ENCODE measurements around the gene PLA2G2C. TPM values are rescaled to one million over a fixed set of nuclear protein-coding genes. Genes with fewer than 3 reads are reported as not detected.
A peak's percentile ranks its signal among the peaks of the same experiment; 100 is the strongest.

The PLA2G2C gene
- total RNA-seq, 5 donors from 2014 or later (not counting 1 experiment from before 2014, with no cell fraction given): 0.85 TPM; not detected in 4

DNA sequence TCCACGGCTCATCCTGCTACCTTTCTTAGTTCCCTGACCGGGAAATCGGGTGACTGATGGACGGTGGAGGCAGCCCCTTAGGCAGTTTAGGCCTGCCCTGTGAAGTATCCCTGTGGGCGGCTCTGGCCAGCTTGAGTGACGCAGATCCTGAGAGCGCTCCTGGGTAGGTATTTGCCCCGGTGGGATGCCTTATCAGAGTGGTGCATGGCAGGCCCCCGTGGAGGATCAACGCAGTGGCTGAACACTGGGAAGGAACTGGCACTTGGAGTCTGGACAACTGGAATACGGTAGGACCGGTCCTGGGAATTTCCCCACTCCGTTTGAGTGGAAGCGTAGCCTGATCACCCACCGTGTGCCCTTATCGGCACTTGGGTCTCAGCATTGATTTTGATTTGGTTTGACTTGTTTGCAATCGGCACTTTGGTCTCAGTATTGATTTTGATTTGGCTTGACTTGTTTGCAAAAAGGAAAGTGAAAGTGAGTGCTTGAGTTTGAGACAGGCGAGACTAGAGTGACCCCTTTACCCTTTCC lies 32.0 kb downstream of the PLA2G2C start:
- no peak overlapping the region for H3K4me3 ChIP-seq (ENCODE audit: control insufficient read depth in 1 of 2, extremely low read depth in 1 of 2, low read length in 1 of 2)

GRCh38 chr1:20153000-20153418 lies 33.3 kb downstream of the PLA2G2C start:
- H3K9me3 ChIP-seq: no peaks in the 10 kb centered on the region
- POLR2A ChIA-PET: no interaction called here
- peaks cover 0 to 27% of the 10 kb centered on the region in 2 experiments for H3K27me3 ChIP-seq (replicated peaks in 1 of 2; ENCODE audit: control insufficient read depth in 2 of 2, extremely low read depth in 1 of 2, insufficient read depth in 2 of 2, low read length in 1 of 2)
- H3K4me3 ChIP-seq (ENCODE audit: control insufficient read depth in 1 of 2, extremely low read depth in 1 of 2, low read length in 1 of 2): no peak overlapping the region
- DNase-seq (no peak), ATAC-seq (replicated peaks in 1 of 4) (no peak)
- Mint-ChIP-seq H3K27ac (no peak overlapping the region), H3K36me3 (no peaks in the 10 kb centered on the region), H3K4me1 (peaks cover 14 to 21% (median 17%) of the 10 kb centered on the region in 3 donors), H3K9me3 (no peaks in the 10 kb centered on the region), H3K4me3 (peak overlapping the region in 1 of 3 donors; percentile 82), H3K27me3 (no peaks in the 10 kb centered on the region)
- H3K36me3 ChIP-seq (ENCODE audit: control insufficient read depth in 2 of 2, extremely low read depth in 1 of 2, insufficient read depth in 1 of 2, low read length in 1 of 2): no peaks in the 10 kb centered on the region
- H3K27ac ChIP-seq (ENCODE audit: low read length): no peak overlapping the region
- H3K4me1 ChIP-seq (ENCODE audit: control insufficient read depth in 1 of 2, extremely low read depth in 1 of 2, insufficient read depth in 2 of 2, low read length in 2 of 2): peaks cover 0 to 17% of the 10 kb centered on the region in 2 experiments
- WGBS (ENCODE audit: insufficient coverage): 77% methylated on average over 5 of the region's 6 CpGs
- CTCF ChIA-PET: interaction anchor here (0.6 to 2.0 kb wide), 10 partner anchors 9 to 322 kb away, joined by 3 to 12 read pairs (median 3); no protein-coding TSS in a partner anchor

More for the DNA sequence above, 32.0 kb downstream of the PLA2G2C start:
- no peaks in the 10 kb centered on the region for H3K36me3 Mint-ChIP-seq
- H3K9me3 Mint-ChIP-seq: peaks cover 0 to 6% (median 4%) of the 10 kb centered on the region in 3 donors
- ChIA-PET POLR2A (no interaction called here), CTCF (interaction anchor here in 1 of 2 donors (0.8 to 0.9 kb wide), 2 partner anchors 17 to 237 kb away, joined by 3 to 4 read pairs; no protein-coding TSS in a partner anchor)
- H3K4me3 Mint-ChIP-seq: peak overlapping the region; percentile 43 to 66 (median 48)
- DNase-seq (no peak), ATAC-seq (replicated peaks in 1 of 4) (no peak)
- H3K36me3 ChIP-seq (ENCODE audit: control insufficient read depth in 2 of 2, extremely low read depth in 1 of 2, insufficient read depth in 1 of 2, low read length in 1 of 2): no peaks in the 10 kb centered on the region
- H3K9me3 ChIP-seq: no peaks in the 10 kb centered on the region
- H3K4me1 ChIP-seq (ENCODE audit: control insufficient read depth in 1 of 2, extremely low read depth in 1 of 2, insufficient read depth in 2 of 2, low read length in 2 of 2): peaks cover 0 to 17% of the 10 kb centered on the region in 2 experiments
- peak overlapping the region; percentile 24 to 75 for H3K27ac Mint-ChIP-seq
- 91% methylated on average over 16 of the region's 18 CpGs for WGBS (ENCODE audit: insufficient coverage)
- peaks cover 0 to 21% of the 10 kb centered on the region in 2 experiments for H3K27me3 ChIP-seq (replicated peaks in 1 of 2; ENCODE audit: control insufficient read depth in 2 of 2, extremely low read depth in 1 of 2, insufficient read depth in 2 of 2, low read length in 1 of 2)
- H3K27me3 Mint-ChIP-seq: no peaks in the 10 kb centered on the region
- no peak overlapping the region for H3K27ac ChIP-seq (ENCODE audit: low read length)
- peaks cover 14 to 21% (median 17%) of the 10 kb centered on the region in 3 donors for H3K4me1 Mint-ChIP-seq

DNA sequence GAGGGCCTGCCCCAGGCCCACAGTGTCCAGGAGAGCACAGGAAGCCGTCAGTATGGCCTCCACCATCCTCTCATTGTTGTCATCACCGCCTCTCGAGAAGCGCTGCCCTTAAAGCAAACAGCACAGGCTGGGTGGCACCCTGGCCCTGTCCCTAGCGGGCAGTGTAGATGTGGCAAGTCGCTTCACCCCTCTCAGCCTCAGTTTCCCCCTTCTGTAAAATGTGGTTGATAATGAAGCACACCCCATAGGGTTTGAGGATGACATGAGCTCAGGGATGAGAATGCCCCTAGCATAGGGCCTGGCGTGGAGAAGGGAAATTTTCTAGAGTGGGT lies 33.8 kb downstream of the PLA2G2C start:
- no peaks in the 10 kb centered on the region for H3K36me3 Mint-ChIP-seq
- peak overlapping the region; percentile 69 to 82 (median 78) for H3K4me3 Mint-ChIP-seq
- H3K4me3 ChIP-seq (ENCODE audit: control insufficient read depth in 1 of 2, extremely low read depth in 1 of 2, low read length in 1 of 2): no peak overlapping the region
- peaks cover 14 to 21% (median 17%) of the 10 kb centered on the region in 3 donors for H3K4me1 Mint-ChIP-seq
- H3K4me1 ChIP-seq (ENCODE audit: control insufficient read depth in 1 of 2, extremely low read depth in 1 of 2, insufficient read depth in 2 of 2, low read length in 2 of 2): peaks cover 0 to 17% of the 10 kb centered on the region in 2 experiments
- no peaks in the 10 kb centered on the region for H3K36me3 ChIP-seq (ENCODE audit: control insufficient read depth in 2 of 2, extremely low read depth in 1 of 2, insufficient read depth in 1 of 2, low read length in 1 of 2)
- H3K9me3 Mint-ChIP-seq: no peaks in the 10 kb centered on the region
- ChIA-PET POLR2A (no interaction called here), CTCF (interaction anchor here (0.6 to 2.0 kb wide), 11 partner anchors 10 to 321 kb away, joined by 3 to 12 read pairs (median 4); no protein-coding TSS in a partner anchor)
- no peaks in the 10 kb centered on the region for H3K27me3 Mint-ChIP-seq
- 53% methylated on average over 5 of the region's 7 CpGs for WGBS (ENCODE audit: insufficient coverage)
- DNase-seq: no peak
- no peak overlapping the region for H3K27ac ChIP-seq (ENCODE audit: low read length)
- ATAC-seq (replicated peaks in 1 of 4): peak in 2 of 4 experiments; percentile 5 to 28
- peaks cover 0 to 29% of the 10 kb centered on the region in 2 experiments for H3K27me3 ChIP-seq (replicated peaks in 1 of 2; ENCODE audit: control insufficient read depth in 2 of 2, extremely low read depth in 1 of 2, insufficient read depth in 2 of 2, low read length in 1 of 2)
- H3K9me3 ChIP-seq: no peaks in the 10 kb centered on the region
- no peak overlapping the region for H3K27ac Mint-ChIP-seq

- Mint-ChIP-seq H3K4me3 (peak overlapping the region; percentile 69 to 82 (median 78)), H3K27me3 (no peaks in the 10 kb centered on the region), H3K4me1 (peaks cover 14 to 21% (median 17%) of the 10 kb centered on the region in 3 donors), H3K36me3 (no peaks in the 10 kb centered on the region), H3K9me3 (no peaks in the 10 kb centered on the region), H3K27ac (peak overlapping the region in 1 of 2 donors; percentile 31)
- ChIA-PET CTCF (interaction anchor here (0.6 to 2.0 kb wide), 13 partner anchors 10 to 240 kb away, joined by 3 to 12 read pairs (median 4); no protein-coding TSS in a partner anchor), POLR2A (no interaction called here)
- H3K36me3 ChIP-seq (ENCODE audit: control insufficient read depth in 2 of 2, extremely low read depth in 1 of 2, insufficient read depth in 1 of 2, low read length in 1 of 2): no peaks in the 10 kb centered on the region
- H3K4me3 ChIP-seq (ENCODE audit: control insufficient read depth in 1 of 2, extremely low read depth in 1 of 2, low read length in 1 of 2): peak overlapping the region; percentile 52 to 58
- H3K27me3 ChIP-seq (replicated peaks in 1 of 2; ENCODE audit: control insufficient read depth in 2 of 2, extremely low read depth in 1 of 2, insufficient read depth in 2 of 2, low read length in 1 of 2): peaks cover 0 to 29% of the 10 kb centered on the region in 2 experiments
- no peak overlapping the region for H3K27ac ChIP-seq (ENCODE audit: low read length)
- ATAC-seq (replicated peaks in 1 of 4) (peak; percentile 81 to 95 (median 90)), DNase-seq (peak; percentile 36 to 85 (median 69))
- WGBS (ENCODE audit: insufficient coverage): 5% methylated on average over 21 of the region's 29 CpGs
- peaks cover 0 to 17% of the 10 kb centered on the region in 2 experiments for H3K4me1 ChIP-seq (ENCODE audit: control insufficient read depth in 1 of 2, extremely low read depth in 1 of 2, insufficient read depth in 2 of 2, low read length in 2 of 2)
- H3K9me3 ChIP-seq: no peaks in the 10 kb centered on the region
These were observed 34.3 kb downstream of the PLA2G2C start for GRCh38 chr1:20151906-20152598.

DNA sequence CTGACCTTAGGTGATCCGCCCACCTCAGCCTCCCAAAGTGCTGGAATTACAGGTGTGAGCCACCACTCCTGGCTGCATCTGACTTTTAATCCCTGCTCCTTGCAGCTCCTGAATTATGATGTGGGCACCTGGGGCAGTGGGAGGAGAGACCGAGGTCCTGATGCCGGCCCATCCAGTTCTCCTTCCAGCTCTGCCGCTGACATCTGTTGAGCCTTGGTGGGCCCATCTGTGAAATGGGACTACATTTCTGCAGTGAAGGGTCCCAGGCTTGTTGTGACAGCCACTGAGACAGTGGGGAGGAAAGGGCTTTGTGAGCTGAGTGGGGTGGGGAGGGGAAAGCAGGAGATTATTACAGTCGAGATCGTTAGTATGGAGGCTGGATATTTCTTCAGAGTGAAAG lies 35.3 kb downstream of the PLA2G2C start:
- Mint-ChIP-seq H3K9me3 (no peaks in the 10 kb centered on the region), H3K4me1 (peaks cover 14 to 21% (median 17%) of the 10 kb centered on the region in 3 donors), H3K27ac (no peak overlapping the region), H3K27me3 (no peaks in the 10 kb centered on the region), H3K36me3 (no peaks in the 10 kb centered on the region), H3K4me3 (peak overlapping the region in 1 of 3 donors; percentile 82)
- H3K9me3 ChIP-seq: no peaks in the 10 kb centered on the region
- ChIA-PET POLR2A (no interaction called here), CTCF (interaction anchor here in 1 of 2 donors (1.2 kb wide), 1 partner anchor 57 kb away, joined by 3 read pairs; no protein-coding TSS in a partner anchor)
- ATAC-seq (replicated peaks in 1 of 4): no peak
- no peaks in the 10 kb centered on the region for H3K36me3 ChIP-seq (ENCODE audit: control insufficient read depth in 2 of 2, extremely low read depth in 1 of 2, insufficient read depth in 1 of 2, low read length in 1 of 2)
- H3K27ac ChIP-seq (ENCODE audit: low read length): no peak overlapping the region
- no peak for DNase-seq
- 83% methylated on average over 3 of the region's 6 CpGs for WGBS (ENCODE audit: insufficient coverage)
- H3K4me3 ChIP-seq (ENCODE audit: control insufficient read depth in 1 of 2, extremely low read depth in 1 of 2, low read length in 1 of 2): no peak overlapping the region
- H3K4me1 ChIP-seq (ENCODE audit: control insufficient read depth in 1 of 2, extremely low read depth in 1 of 2, insufficient read depth in 2 of 2, low read length in 2 of 2): peaks cover 0 to 17% of the 10 kb centered on the region in 2 experiments
- peaks cover 0 to 33% of the 10 kb centered on the region in 2 experiments for H3K27me3 ChIP-seq (replicated peaks in 1 of 2; ENCODE audit: control insufficient read depth in 2 of 2, extremely low read depth in 1 of 2, insufficient read depth in 2 of 2, low read length in 1 of 2)

DNA sequence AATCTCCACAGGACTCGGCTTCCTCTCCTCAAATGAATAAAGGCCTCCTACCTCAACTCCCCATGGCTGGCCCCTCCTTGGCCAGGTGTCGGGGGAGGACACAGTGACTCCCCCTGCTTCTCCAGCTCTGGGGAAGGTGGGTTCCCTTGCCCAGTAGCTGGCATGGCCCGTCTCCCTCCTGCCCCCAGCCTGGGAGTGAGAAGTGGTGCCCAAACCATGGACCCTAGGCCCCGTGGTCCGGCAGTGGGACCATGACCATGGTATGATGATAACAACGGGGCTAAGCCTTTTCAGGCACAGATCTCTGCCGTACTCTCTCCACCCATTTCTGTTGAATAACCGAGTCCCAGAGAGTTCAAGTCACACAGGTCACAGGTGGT lies 36.0 kb downstream of the PLA2G2C start:
- ATAC-seq (replicated peaks in 1 of 4) (no peak), DNase-seq (no peak)
- Mint-ChIP-seq H3K27ac (no peak overlapping the region), H3K36me3 (no peaks in the 10 kb centered on the region), H3K4me3 (no peak overlapping the region), H3K9me3 (no peaks in the 10 kb centered on the region), H3K27me3 (no peaks in the 10 kb centered on the region), H3K4me1 (peaks cover 14 to 21% (median 17%) of the 10 kb centered on the region in 3 donors)
- no peak overlapping the region for H3K4me3 ChIP-seq (ENCODE audit: control insufficient read depth in 1 of 2, extremely low read depth in 1 of 2, low read length in 1 of 2)
- ChIA-PET POLR2A (no interaction called here), CTCF (no interaction called here)
- 78% methylated on average over 6 of the region's 8 CpGs for WGBS (ENCODE audit: insufficient coverage)
- no peaks in the 10 kb centered on the region for H3K9me3 ChIP-seq
- H3K27me3 ChIP-seq (replicated peaks in 1 of 2; ENCODE audit: control insufficient read depth in 2 of 2, extremely low read depth in 1 of 2, insufficient read depth in 2 of 2, low read length in 1 of 2): peaks cover 0 to 33% of the 10 kb centered on the region in 2 experiments
- H3K36me3 ChIP-seq (ENCODE audit: control insufficient read depth in 2 of 2, extremely low read depth in 1 of 2, insufficient read depth in 1 of 2, low read length in 1 of 2): no peaks in the 10 kb centered on the region
- peaks cover 0 to 17% of the 10 kb centered on the region in 2 experiments for H3K4me1 ChIP-seq (ENCODE audit: control insufficient read depth in 1 of 2, extremely low read depth in 1 of 2, insufficient read depth in 2 of 2, low read length in 2 of 2)
- no peak overlapping the region for H3K27ac ChIP-seq (ENCODE audit: low read length)

Measured in T-cell (primary cell).